Stromal cell of bone marrow (primary cell): ENCODE results near the gene INHA.

ENCODE experiments used
- DNase-seq: peaks from one replicate; pipeline ENCODE4 v3.0.0-alpha.2; 2012; ENCODE audit warnings: low read depth

INHA gene

DNA sequence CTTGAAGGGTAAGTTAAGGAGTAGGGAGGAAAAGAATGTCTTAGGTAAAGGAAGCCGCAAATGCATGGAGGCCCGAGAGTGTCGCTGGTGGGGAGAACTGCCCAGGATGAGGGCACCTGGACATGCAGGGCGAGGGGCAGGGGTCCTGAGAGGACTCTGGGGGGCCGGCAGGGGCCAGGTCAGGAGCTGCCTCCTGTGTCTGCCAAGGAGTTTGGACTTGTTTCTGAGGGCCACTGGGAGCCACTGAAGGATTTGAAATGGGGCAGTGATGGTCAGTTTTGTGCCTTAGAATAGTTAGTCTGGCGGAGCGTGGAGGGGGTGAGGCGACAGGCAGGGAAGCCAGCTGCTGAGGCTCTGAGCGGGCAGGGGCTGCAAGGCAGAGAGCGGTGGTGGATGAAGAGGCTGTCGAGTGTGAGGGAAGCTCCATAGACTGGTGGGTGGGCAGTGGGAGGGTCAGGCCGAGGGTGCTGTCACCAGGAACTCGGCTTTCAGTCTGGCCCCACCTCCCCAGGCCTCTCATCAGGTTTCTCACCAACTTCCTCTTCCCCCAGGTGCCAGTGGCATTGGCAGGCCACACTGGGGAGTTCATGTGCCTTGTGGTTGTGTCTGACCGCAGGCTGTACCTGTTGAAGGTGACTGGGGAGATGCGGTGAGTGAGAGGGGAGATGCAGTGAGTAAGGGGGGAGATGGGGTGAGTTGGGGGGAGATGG is 40.6 kb downstream of the INHA start:
- no peak for DNase-seq

- no peak for DNase-seq
These were observed 41.5 kb downstream of the INHA start for GRCh38 chr2:219613461-219614070.

DNA sequence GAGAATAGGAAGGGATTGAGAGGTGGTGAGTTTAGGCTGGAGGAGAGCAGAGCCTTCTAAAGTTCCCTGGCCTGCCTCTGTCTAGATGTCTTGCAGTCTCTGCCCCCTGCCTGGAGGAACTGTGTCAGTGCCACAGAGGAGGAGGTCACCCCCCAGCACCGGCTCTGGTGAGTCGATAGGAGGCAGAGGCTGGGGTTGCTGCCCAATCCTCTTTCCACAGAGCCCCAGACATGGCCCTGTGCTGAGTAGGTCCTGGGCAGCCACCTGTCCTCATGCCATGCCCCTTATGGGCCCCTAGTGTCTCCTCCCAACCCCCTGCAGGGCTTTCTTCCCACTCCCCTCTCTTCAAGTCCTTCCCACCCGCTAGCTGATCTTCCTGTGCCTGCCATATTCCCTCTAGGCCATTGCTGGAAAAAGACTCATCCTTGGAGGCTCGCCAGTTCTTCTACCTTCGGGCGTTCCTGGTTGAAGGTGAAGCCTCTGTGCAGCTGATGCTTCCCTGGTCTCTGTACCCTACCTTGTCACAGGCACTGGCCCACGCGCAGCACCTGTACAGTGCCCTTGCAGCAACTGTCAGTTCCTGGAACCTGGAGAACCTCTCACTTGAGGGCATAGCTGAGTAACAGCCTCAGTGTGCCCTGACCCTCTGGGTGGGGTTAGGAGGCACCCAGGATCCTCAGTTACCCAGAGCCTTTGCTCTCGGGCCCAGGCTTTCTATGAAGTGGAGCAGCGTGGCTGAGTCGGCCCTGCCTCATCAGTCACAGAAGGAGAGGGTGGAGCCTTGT is 42.2 kb downstream of the INHA start:
- DNase-seq, result no peak

GRCh38 chr2:219615036-219615435 is 42.9 kb downstream of the INHA start:
- no peak for DNase-seq

- no peak for DNase-seq
These were observed 43.8 kb downstream of the INHA start for GRCh38 chr2:219615894-219616293.

- DNase-seq, result no peak
These were observed 44.4 kb downstream of the INHA start for GRCh38 chr2:219616550-219616949.

DNA sequence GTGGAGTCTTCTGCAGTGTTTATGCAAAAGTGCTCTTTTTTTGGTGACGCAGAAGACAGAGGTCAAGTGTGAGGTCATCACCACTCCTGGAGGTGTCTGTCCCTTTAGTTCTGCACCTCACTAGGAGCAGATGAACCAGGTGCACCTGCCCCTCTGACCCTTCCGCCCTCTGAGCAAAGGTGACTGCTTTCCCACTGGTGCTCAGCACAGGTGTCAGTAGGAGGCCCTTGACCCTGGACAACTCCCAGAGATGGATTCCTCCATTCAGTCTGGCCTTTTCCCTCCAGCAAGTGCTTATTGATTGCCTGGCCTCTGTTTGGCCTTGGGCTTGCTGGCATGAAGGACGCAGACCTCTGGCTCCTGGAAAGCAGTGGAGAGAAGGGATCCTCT is 46.6 kb downstream of the INHA start:
- DNase-seq, result no peak

GRCh38 chr2:219619235-219619634 is 47.1 kb downstream of the INHA start:
- no peak for DNase-seq

DNA sequence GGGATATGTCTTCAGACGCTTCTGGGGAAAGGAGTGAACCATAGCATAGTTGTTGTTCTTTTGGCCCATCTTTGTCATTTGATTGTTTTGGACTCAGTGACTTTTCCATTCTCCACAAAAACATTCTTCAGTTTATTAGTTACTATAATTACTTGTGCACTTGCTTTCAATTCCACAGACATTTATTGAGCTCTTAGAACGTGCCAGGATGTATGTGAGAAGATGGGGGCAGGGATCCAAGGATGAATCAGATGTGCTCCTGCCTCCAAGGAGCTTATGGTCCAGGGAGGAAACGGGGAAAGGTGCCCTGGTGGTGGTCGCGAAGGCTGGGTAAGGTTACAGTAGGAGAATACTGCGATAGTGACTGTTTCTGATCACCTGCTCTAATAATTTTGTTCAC is 48.4 kb downstream of the INHA start:
- DNase-seq, result no peak

- no peak for DNase-seq
These were observed 49.8 kb downstream of the INHA start for GRCh38 chr2:219621935-219622334.

DNA sequence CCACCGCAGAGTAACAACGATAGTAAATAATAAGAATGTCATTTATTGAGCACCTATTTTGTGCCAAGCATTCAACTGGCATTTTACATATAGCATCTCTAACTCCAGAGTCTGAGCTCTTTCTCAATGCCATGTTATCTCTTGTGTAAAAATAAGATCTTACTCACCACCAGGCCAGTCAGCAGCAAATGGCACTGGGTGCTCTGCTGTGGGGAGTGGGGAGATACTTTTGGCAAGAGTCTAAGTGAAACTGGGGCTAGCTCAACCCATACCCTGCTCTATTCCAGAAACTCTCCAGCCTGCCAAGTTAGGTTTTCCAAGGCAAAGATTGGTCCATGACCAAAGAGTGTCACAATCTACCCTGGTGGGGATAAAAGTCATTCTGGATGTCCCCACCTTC is 50.4 kb downstream of the INHA start:
- no peak for DNase-seq

DNA sequence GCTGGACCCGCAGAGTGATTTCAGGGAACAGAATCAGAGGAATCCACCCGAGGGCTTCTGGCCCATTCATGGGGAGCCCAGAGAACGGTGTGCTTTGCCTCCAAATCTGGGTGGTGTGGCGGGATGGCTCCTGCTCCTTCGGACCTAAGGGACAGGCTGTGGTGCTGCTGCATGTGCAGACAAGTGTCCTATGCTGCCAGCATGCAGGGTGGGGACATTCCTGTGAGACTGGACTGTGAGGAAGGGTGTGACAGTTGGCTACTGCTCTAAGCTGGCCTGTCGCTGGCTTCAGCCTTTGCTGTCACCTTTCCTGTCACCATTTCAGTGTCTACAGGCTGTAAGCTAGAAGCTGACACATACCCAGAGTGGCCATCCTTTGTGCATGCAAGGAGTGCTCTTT is 52.5 kb downstream of the INHA start:
- DNase-seq, result no peak

- no peak for DNase-seq
These were observed 53.1 kb downstream of the INHA start for GRCh38 chr2:219625179-219625578.
